Activated CD4-positive, alpha-beta T cell treated with anti-CD3 and anti-CD28 coated beads, Interleukin-2, Interleukin-4, amounts not matched to agents 100 ng/mL and 50 ng/mL, durations not matched to agents 16 hours and 8 hours (primary cell): ENCODE results near the gene CDX1.
"Not testable (repeated sequence)": the region's sequence is repeated elsewhere in the genome, so short reads cannot be mapped to it uniquely, and the experiment has no call there.

Experiments
- DNase-seq: peaks from one replicate; pipeline ENCODE4 v3.0.0-alpha.2; 2020; ENCODE audit warnings: low spot score

Gene CDX1

GRCh38 chr5:150233706-150234105, 67.1 kb downstream of the CDX1 start:
- DNase-seq: not testable (repeated sequence)
